Activated naive CD8-positive, alpha-beta T cell (primary cell): Measurements from ENCODE around the gene UNK.

Source experiments
- H3K27ac Mint-ChIP-seq: one replicate; pipeline ENCODE4 v1.8.0; 2021; ENCODE audit warnings: mixed read lengths
- H3K27me3 Mint-ChIP-seq: one replicate; pipeline ENCODE4 v1.8.0; 2021; ENCODE audit warnings: mixed read lengths
- H3K36me3 Mint-ChIP-seq: one replicate; pipeline ENCODE4 v1.8.0; 2021; ENCODE audit warnings: mixed read lengths
- H3K4me1 Mint-ChIP-seq: one replicate; pipeline ENCODE4 v1.8.0; 2021; ENCODE audit warnings: low read depth, mixed read lengths
- H3K4me3 Mint-ChIP-seq: one replicate; pipeline ENCODE4 v1.8.0; 2021; ENCODE audit warnings: mild to moderate bottlenecking, mixed read lengths
- H3K9me3 Mint-ChIP-seq: one replicate; pipeline ENCODE4 v1.8.0; 2021; ENCODE audit warnings: low read depth, mixed read lengths

UNK gene

GRCh38 chr17:75784473-75785015 is at the start of gene UNK:
Gene UNK, plus strand, starts transcription at chr17:75784806. Its CDS starts 75 bp downstream, at chr17:75784881.
- H3K4me1 Mint-ChIP-seq, result peaks cover 48% of the 10 kb centered on the region
- peaks cover 3% of the 10 kb centered on the region for H3K9me3 Mint-ChIP-seq
- peaks cover 6% of the 10 kb centered on the region for H3K36me3 Mint-ChIP-seq
- peak within 1 kb of the TSS; percentile 84 for H3K4me3 Mint-ChIP-seq
- peak within 1 kb of the TSS; percentile 98 for H3K27ac Mint-ChIP-seq
- H3K27me3 Mint-ChIP-seq, result no peaks in the 10 kb centered on the region

DNA sequence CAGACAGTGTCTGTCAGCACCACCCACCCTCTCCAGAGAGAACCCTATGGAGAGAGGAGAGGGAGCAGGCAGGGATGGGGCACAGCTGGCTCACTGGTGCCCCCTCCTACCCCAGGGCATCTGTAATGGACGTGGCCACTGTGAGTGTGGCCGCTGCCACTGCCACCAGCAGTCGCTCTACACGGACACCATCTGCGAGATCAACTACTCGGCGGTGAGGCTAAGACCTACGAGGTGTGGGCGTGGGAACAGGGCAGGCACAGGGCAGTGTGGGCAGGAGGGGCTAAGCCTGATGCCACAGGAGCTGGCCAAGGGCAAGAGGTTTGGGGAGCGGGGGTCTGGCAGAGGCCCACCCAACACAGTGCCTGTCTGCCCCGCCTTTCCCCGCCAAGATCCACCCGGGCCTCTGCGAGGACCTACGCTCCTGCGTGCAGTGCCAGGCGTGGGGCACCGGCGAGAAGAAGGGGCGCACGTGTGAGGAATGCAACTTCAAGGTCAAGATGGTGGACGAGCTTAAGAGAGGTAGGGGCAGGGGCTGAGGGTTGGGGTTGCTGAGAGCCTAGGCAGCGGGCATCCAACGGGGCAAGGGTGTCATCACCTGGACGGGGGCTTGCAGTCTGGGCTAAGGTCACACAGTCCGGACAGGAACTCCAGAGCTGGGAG is 48.3 kb upstream of the UNK start:
- Mint-ChIP-seq H3K27ac (no peak overlapping the region), H3K4me3 (no peak overlapping the region), H3K36me3 (no peaks in the 10 kb centered on the region), H3K9me3 (no peaks in the 10 kb centered on the region), H3K4me1 (peaks cover 2% of the 10 kb centered on the region), H3K27me3 (no peaks in the 10 kb centered on the region)

DNA sequence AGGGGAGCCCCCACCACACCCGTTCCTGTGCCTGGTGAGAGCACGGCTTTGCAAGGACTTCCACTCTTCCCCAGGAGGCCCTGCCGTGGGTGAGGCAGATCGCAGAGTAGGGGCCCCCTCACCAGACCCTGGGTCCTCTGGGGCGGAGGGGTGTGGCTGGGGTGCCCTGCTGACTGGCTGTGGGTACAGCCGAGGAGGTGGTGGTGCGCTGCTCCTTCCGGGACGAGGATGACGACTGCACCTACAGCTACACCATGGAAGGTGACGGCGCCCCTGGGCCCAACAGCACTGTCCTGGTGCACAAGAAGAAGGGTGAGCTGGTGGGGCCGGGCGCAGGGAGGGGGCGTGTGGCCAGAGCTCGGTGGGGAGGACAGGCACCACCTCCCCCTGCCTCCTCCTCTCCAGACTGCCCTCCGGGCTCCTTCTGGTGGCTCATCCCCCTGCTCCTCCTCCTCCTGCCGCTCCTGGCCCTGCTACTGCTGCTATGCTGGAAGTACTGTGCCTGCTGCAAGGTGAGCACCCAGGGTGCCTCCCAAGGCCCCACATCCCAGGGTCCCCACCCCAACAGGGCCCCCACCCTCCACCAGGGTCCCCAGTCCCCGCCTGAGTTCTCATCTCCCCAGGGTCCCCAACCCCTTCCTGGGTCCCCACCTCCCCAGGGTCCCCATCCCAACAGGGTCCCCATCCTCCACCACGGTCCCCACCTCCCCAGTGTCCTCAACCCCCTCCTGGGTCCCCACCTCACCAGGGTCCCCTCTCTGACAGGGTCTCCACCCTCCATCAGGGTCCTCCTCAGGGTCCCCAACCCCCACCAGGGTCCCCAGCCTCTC is 47.3 kb upstream of the UNK start:
- no peak overlapping the region for H3K4me3 Mint-ChIP-seq
- H3K4me1 Mint-ChIP-seq, result peaks cover 2% of the 10 kb centered on the region
- no peaks in the 10 kb centered on the region for H3K36me3 Mint-ChIP-seq
- no peaks in the 10 kb centered on the region for H3K9me3 Mint-ChIP-seq
- H3K27me3 Mint-ChIP-seq, result no peaks in the 10 kb centered on the region
- no peak overlapping the region for H3K27ac Mint-ChIP-seq

DNA sequence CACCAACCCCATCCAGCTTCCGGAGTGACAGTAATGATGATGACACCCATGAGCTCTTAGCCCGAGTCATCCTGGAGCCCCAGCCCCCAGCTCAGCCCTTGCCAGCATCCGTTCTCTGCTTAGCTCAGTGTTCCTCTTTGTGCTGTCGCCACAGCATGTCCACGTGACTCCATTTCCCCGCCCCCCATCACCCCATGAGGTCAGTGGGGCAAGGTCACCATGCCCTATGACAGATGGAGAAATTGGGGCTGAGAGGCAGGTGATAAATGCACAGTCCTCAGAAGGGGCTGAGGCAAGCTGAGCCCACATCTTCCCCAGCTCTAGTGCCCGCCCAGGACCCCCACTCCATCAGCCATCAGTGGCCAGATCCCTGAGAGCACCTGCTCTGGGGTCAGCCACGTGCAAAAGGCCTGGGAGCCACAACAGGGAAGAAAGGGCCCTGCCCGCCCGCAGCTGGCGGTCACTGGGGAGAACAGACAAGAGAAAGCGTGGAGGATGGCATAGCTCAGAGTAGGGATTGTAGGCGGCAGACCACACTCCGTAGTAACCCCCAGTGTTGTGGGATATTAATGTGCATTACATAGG is 46.3 kb upstream of the UNK start:
- Mint-ChIP-seq H3K4me1 (peaks cover 2% of the 10 kb centered on the region), H3K27me3 (no peaks in the 10 kb centered on the region), H3K27ac (peak overlapping the region; percentile 16), H3K9me3 (no peaks in the 10 kb centered on the region), H3K36me3 (no peaks in the 10 kb centered on the region), H3K4me3 (no peak overlapping the region)

GRCh38 chr17:75739174-75739573 is 45.4 kb upstream of the UNK start:
- Mint-ChIP-seq H3K36me3 (no peaks in the 10 kb centered on the region), H3K27me3 (no peaks in the 10 kb centered on the region), H3K27ac (no peak overlapping the region), H3K4me3 (no peak overlapping the region), H3K4me1 (peaks cover 2% of the 10 kb centered on the region), H3K9me3 (no peaks in the 10 kb centered on the region)

- Mint-ChIP-seq H3K4me1 (no peaks in the 10 kb centered on the region), H3K27ac (no peak overlapping the region), H3K27me3 (no peaks in the 10 kb centered on the region), H3K4me3 (no peak overlapping the region), H3K36me3 (no peaks in the 10 kb centered on the region), H3K9me3 (no peaks in the 10 kb centered on the region)
These were observed 44.8 kb upstream of the UNK start for GRCh38 chr17:75739801-75740200.

GRCh38 chr17:75740215-75740614 is 44.4 kb upstream of the UNK start:
- Mint-ChIP-seq H3K4me3 (no peak overlapping the region), H3K27ac (no peak overlapping the region), H3K36me3 (no peaks in the 10 kb centered on the region), H3K27me3 (no peaks in the 10 kb centered on the region), H3K9me3 (no peaks in the 10 kb centered on the region), H3K4me1 (no peaks in the 10 kb centered on the region)

DNA sequence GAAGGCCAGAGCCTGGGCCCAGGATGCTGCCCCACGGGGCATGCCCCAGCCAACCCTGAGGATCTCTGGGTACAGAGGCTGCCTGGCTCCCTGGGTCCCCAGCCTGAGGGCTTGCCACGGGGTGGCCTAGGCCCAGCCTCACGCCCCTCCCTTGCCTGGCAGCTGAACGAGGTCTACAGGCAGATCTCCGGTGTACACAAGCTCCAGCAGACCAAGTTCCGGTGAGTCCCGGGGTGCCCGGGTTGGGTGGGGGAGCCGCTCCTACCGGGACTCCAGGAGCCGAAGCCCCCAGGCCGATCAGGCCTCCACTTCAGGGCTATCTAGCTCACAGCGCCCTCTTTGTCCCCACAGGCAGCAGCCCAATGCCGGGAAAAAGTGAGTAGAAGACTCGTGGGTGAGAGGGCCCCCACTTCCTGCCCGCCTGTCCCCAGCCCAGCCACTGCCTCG is 44.0 kb upstream of the UNK start:
- no peaks in the 10 kb centered on the region for H3K9me3 Mint-ChIP-seq
- H3K27ac Mint-ChIP-seq, result no peak overlapping the region
- no peaks in the 10 kb centered on the region for H3K4me1 Mint-ChIP-seq
- no peaks in the 10 kb centered on the region for H3K27me3 Mint-ChIP-seq
- H3K4me3 Mint-ChIP-seq, result no peak overlapping the region
- no peaks in the 10 kb centered on the region for H3K36me3 Mint-ChIP-seq

DNA sequence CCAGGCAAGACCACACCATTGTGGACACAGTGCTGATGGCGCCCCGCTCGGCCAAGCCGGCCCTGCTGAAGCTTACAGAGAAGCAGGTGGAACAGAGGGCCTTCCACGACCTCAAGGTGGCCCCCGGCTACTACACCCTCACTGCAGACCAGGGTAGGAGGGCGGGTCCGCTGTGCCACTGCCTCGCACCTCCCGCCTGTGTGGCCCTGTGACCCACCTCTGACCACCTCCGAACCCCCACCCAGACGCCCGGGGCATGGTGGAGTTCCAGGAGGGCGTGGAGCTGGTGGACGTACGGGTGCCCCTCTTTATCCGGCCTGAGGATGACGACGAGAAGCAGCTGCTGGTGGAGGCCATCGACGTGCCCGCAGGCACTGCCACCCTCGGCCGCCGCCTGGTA is 42.3 kb upstream of the UNK start:
- no peaks in the 10 kb centered on the region for H3K36me3 Mint-ChIP-seq
- H3K27me3 Mint-ChIP-seq, result no peaks in the 10 kb centered on the region
- no peak overlapping the region for H3K4me3 Mint-ChIP-seq
- H3K27ac Mint-ChIP-seq, result no peak overlapping the region
- no peaks in the 10 kb centered on the region for H3K4me1 Mint-ChIP-seq
- H3K9me3 Mint-ChIP-seq, result no peaks in the 10 kb centered on the region

GRCh38 chr17:75743625-75744206 is 40.9 kb upstream of the UNK start:
- H3K9me3 Mint-ChIP-seq, result no peaks in the 10 kb centered on the region
- H3K36me3 Mint-ChIP-seq, result no peaks in the 10 kb centered on the region
- H3K4me3 Mint-ChIP-seq, result no peak overlapping the region
- no peaks in the 10 kb centered on the region for H3K27me3 Mint-ChIP-seq
- H3K27ac Mint-ChIP-seq, result no peak overlapping the region
- no peaks in the 10 kb centered on the region for H3K4me1 Mint-ChIP-seq

DNA sequence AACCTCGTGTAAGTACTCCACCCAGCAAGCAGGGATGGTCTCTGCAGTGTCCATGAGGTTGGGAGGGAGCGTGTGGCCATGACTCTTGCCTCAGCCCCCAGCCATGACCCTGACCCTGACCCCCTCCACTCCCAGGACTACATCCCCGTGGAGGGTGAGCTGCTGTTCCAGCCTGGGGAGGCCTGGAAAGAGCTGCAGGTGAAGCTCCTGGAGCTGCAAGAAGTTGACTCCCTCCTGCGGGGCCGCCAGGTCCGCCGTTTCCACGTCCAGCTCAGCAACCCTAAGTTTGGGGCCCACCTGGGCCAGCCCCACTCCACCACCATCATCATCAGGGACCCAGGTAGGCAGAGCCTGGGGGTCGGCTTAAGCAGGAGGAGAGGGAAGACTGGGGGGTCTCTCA is 35.9 kb upstream of the UNK start:
- Mint-ChIP-seq H3K27me3 (no peaks in the 10 kb centered on the region), H3K4me3 (no peak overlapping the region), H3K27ac (no peak overlapping the region), H3K9me3 (no peaks in the 10 kb centered on the region), H3K36me3 (no peaks in the 10 kb centered on the region), H3K4me1 (peaks cover 6% of the 10 kb centered on the region)

DNA sequence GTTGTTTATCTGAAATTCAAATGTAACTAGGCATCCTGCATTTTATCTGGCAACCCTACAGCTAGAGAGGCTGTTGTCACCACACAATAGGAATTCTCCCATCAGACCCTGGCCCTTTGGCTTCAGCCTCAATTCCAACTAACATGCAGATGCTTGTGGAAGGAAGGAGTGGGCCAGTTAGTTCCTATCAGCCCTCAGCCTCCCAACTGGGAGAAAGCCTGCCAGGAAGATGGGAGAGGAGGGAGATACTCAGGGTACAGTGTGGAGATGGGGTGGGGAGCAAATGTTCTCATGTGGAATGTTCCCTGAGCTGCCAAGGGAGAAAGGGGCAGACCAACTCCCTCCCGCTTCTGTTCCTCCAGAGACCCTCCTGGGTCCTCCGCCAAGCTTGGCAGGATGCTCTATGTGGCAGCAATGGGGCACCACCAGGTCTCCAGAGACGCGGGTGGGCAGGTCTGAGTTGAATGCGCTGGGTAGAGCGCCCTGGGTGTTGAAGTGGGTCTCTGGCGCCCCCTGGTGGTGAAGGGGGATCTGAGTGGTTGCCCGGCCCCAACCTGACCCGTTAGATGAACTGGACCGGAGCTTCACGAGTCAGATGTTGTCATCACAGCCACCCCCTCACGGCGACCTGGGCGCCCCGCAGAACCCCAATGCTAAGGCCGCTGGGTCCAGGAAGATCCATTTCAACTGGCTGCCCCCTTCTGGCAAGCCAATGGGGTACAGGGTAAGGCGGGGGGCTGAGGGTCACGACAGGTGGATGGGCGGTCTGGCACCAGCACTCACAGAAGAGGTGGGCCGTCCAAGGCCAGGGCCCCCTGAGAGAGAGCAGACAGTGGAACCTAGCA is 34.8 kb upstream of the UNK start:
- peaks cover 10% of the 10 kb centered on the region for H3K4me1 Mint-ChIP-seq
- no peaks in the 10 kb centered on the region for H3K9me3 Mint-ChIP-seq
- H3K27ac Mint-ChIP-seq, result no peak overlapping the region
- no peaks in the 10 kb centered on the region for H3K36me3 Mint-ChIP-seq
- no peaks in the 10 kb centered on the region for H3K27me3 Mint-ChIP-seq
- H3K4me3 Mint-ChIP-seq, result no peak overlapping the region

DNA sequence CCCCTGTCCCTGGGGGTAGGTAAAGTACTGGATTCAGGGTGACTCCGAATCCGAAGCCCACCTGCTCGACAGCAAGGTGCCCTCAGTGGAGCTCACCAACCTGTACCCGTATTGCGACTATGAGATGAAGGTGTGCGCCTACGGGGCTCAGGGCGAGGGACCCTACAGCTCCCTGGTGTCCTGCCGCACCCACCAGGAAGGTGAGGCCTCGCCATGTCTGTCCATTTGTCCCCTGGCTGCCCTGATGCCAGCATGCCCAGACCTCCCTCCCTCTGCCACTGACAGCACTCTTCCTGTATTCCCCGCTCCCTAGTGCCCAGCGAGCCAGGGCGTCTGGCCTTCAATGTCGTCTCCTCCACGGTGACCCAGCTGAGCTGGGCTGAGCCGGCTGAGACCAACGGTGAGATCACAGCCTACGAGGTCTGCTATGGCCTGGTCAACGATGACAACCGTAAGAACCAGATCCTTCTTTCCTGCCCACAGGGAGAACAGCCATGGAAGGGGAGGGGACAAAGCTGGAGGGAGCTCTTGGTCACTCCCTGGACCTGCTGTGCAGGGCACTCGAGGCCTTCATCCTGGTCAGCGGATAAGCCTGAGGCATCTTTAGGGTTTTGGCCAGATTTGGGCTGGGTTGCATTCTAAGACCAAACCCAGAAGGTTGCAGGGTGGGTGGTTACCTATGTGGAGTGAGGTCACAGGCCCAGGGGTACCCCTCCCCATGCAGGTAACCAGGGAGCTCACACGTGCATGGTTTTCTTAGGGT is 33.8 kb upstream of the UNK start:
- peaks cover 13% of the 10 kb centered on the region for H3K4me1 Mint-ChIP-seq
- no peak overlapping the region for H3K4me3 Mint-ChIP-seq
- no peaks in the 10 kb centered on the region for H3K36me3 Mint-ChIP-seq
- H3K27ac Mint-ChIP-seq, result no peak overlapping the region
- no peaks in the 10 kb centered on the region for H3K27me3 Mint-ChIP-seq
- H3K9me3 Mint-ChIP-seq, result no peaks in the 10 kb centered on the region
